ENCODE measurements around the gene TSNAX. TPM values are rescaled to one million over a fixed set of nuclear protein-coding genes. Genes with fewer than 3 reads are reported as not detected.
"Not testable (repeated sequence)": the region's sequence is repeated elsewhere in the genome, so short reads cannot be mapped to it uniquely, and the experiment has no call there.

TSNAX gene
- total and polyA plus RNA-seq, 2 of the 4 experiments (the other 2 are of a cell fraction) = 19.6 to 60.6 TPM

DNA sequence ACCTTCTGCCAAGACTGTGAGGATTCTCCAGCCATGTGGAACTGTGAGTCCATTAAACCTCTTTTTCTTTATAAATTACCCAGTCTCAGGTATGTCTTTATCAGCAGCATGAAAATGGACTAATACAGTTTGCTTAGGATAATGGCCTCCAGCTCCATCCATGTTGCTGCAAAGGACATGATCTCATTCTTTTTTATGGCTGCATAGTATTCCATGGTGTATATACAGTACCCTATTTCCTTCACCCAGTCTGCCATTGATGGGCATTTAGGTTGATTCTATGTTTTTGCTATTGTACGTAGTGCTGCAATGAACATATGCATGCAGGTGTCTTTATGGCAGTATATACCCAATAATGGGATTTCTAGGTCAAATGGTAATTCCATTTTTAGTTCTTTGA lies 25.3 kb upstream of the TSNAX start:
- H3K4me1 ChIP-seq (ENCODE audit: control insufficient read depth, insufficient read depth, low read length); H2AFZ ChIP-seq (replicated peaks; ENCODE audit: low read length, poor library complexity); H2BK5ac ChIP-seq (ENCODE audit: low read depth, low read length, poor library complexity, severe bottlenecking); intact Hi-C loops (cut with micrococcal nuclease); H4K5ac ChIP-seq (ENCODE audit: low read depth, low read length); H3K4me2 ChIP-seq (ENCODE audit: low read depth, low read length); H2AK9ac ChIP-seq (replicated peaks; ENCODE audit: low read depth, low read length, poor library complexity); H4K20me1 ChIP-seq (ENCODE audit: insufficient read depth, low read length); H3K9ac ChIP-seq (ENCODE audit: low read depth, low read length); BruUV-seq (replicated peaks); DNase-seq; H3K23ac ChIP-seq (ENCODE audit: low read depth, low read length); H2BK20ac ChIP-seq (ENCODE audit: low read depth, low read length); dilution Hi-C loops (cut with HindIII; ENCODE audit: low sequenced_read_pairs, unreplicated experiment); H4K91ac ChIP-seq (ENCODE audit: insufficient read depth, low read depth, low read length); H3K36me3 ChIP-seq (ENCODE audit: control insufficient read depth, insufficient read depth, low read length); CTCF ChIA-PET; H3K79me1 ChIP-seq (ENCODE audit: low read depth in 1 of 2, low read length in 2 of 2); H2AK5ac ChIP-seq (ENCODE audit: low read depth, low read length); H3K4ac ChIP-seq (ENCODE audit: low read depth, low read length); in situ Hi-C loops (cut with MboI; ENCODE audit: low sequenced_read_pairs); H3K9me1 ChIP-seq (ENCODE audit: insufficient read depth, low read length); H3K4me3 ChIP-seq (ENCODE audit: insufficient read depth, low read depth, low read length); H3K18ac ChIP-seq (ENCODE audit: low read depth, low read length); H3K27ac ChIP-seq (ENCODE audit: insufficient read depth, low read length); H2BK15ac ChIP-seq (ENCODE audit: low read depth, low read length); H4K8ac ChIP-seq (ENCODE audit: low read depth in 2 of 2, low read length in 2 of 2); H3K56ac ChIP-seq (ENCODE audit: extremely low read depth, insufficient read depth, low read length); POLR2A ChIA-PET (ENCODE audit: unreplicated experiment); H2BK120ac ChIP-seq (ENCODE audit: low read depth, low read length); ATAC-seq (ENCODE audit: low read depth); H3K14ac ChIP-seq (replicated peaks; ENCODE audit: low read depth, low read length); H3K27me3 ChIP-seq (ENCODE audit: control insufficient read depth, insufficient read depth, low read length): not testable (repeated sequence)
- WGBS, 2 experiments (ENCODE audit: extremely low coverage in 2 of 2, insufficient read length in 1 of 2) = no CpG with 5 or more reads among the region's 1 CpG
- H3K9me3 ChIP-seq (ENCODE audit: control insufficient read depth, insufficient read depth, low read length) = peaks cover 12% of the 10 kb centered on the region; the same call in 1 of the 2 replicates

All from IMR-90 (cell line).